Kidney (tissue), 14 donors: Measurements from ENCODE around the gene RNF31. TPM values are rescaled to one million over a fixed set of nuclear protein-coding genes. Genes with fewer than 3 reads are reported as not detected.

ENCODE experiments used
- DNase-seq, 5 donors: peaks; one replicate each; pipeline ENCODE4 v3.0.0-alpha.2; 2013 to 2020
- FAIRE-seq: peaks from 2 replicates; lab custom pipeline; 2012; peaks lifted over from hg19 to GRCh38; lab: Jason Lieb, UNC
- H3K27ac ChIP-seq, 2 donors: one replicate each; pipeline ENCODE4 v1.7.0; 2013; ENCODE audit warnings: low read depth in 2 of 2, low read length in 2 of 2, inconsistent platforms in 1 of 2
- H3K27me3 ChIP-seq: one replicate; pipeline ENCODE4 v1.7.1; 2013; ENCODE audit warnings: low read length, inconsistent platforms; ENCODE audit not compliant: control insufficient read depth, insufficient read depth
- H3K36me3 ChIP-seq, 3 donors: one replicate each; pipeline versions ENCODE4 v1.7.0 to v1.7.1; 2013; ENCODE audit warnings: low read length in 3 of 3, control low read depth in 1 of 3, inconsistent platforms in 1 of 3; ENCODE audit not compliant: insufficient read depth in 3 of 3, control insufficient read depth in 2 of 3
- H3K4me1 ChIP-seq, 3 donors: one replicate each; pipeline versions ENCODE4 v1.7.0 to v1.7.1; 2013; ENCODE audit warnings: low read length in 3 of 3, inconsistent platforms in 1 of 3, low read depth in 1 of 3; ENCODE audit not compliant: control insufficient read depth in 2 of 3, insufficient read depth in 2 of 3
- H3K4me3 ChIP-seq, 3 donors: one replicate each; pipeline versions ENCODE4 v1.7.0 to v1.8.1; 2013; ENCODE audit warnings: low read length in 3 of 3, control low read depth in 1 of 3, inconsistent platforms in 1 of 3
- H3K9ac ChIP-seq, 3 donors: one replicate each; pipeline versions ENCODE4 v1.7.0 to v1.7.1; 2013; ENCODE audit warnings: low read length in 3 of 3, control low read depth in 1 of 3, inconsistent platforms in 1 of 3
- H3K9me3 ChIP-seq, 3 donors: one replicate each; pipeline versions ENCODE4 v1.7.0 to v1.7.1; 2013; ENCODE audit warnings: low read length in 3 of 3, control low read depth in 1 of 3, inconsistent platforms in 1 of 3; ENCODE audit not compliant: control insufficient read depth in 2 of 3, insufficient read depth in 1 of 3
- CTCF ChIP-seq: IDR thresholded peaks from 3 replicates; pipeline ENCODE4 v1.5.1; 2012; ENCODE audit warnings: mild to moderate bottlenecking, moderate library complexity, borderline replicate concordance; ENCODE audit not compliant: insufficient read depth; ENCODE audit errors: extremely low read depth
- intact Hi-C: fragments of 100-400 bp; cut with DNase I; formaldehyde crosslinking; loops from one replicate; pipeline ENCODE4 v1.11.1; 2022
- polyA plus RNA-seq: library from polyadenylated mRNA; stranded (reverse); fragments of 350-450 nt; fragmentation: Illumina TruSeq; extraction: RNeasy Lipid Tissue Mini Kit (QIAGEN cat#74804); gene quantifications from one replicate; pipeline ENCODE4 v1.2.3, GENCODE V29; 2014; ENCODE audit warnings: low read depth, low replicate concordance; ENCODE audit not compliant: insufficient read depth
- total RNA-seq: library from RNA; stranded (reverse); fragmentation: NEBNext Ultra II Directional; extraction: Animal tissue kit (Norgen Biotek cat#: 25700); gene quantifications from one replicate; pipeline ENCODE4 v1.2.1, GENCODE V29; 2021
- donor health status: control.
- donor health status: control.
- donor health status: control.
- donor health status: control.
- donor health status: control.
- donor health status: DM: yes; HTN: yes; CAD: no.
- donor health status: Normal renal cell carcinoma (clear cell type).

Gene RNF31
- total and polyA plus RNA-seq, 2 donors from 2014 or later = 64.0 to 69.0 TPM

DNA sequence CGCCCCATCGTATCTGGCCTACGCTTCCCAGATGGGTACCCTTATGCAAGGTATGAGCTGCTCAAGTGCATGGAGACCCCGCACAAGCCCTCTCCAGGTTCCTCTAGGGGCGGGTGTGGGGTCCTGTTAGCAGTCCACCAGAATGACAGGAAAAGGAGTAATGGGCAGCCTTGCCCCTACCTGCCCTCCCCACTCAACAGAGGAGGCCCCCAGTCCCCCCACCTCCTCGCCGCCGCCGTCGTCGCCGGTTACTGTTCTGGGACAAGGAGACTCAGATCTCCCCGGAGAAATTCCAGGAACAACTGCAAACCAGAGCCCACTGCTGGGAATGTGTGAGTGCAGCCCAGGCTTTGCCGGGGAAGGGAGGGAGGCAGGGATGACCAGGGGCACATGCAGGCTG, 30.6 kb downstream of the RNF31 start:
- H3K9ac ChIP-seq = no peak overlapping the region
- peaks cover 0 to 14% (median 10%) of the 10 kb centered on the region in 3 donors for H3K36me3 ChIP-seq
- FAIRE-seq (no peak), DNase-seq (no peak)
- peaks cover 0 to 18% (median 15%) of the 10 kb centered on the region in 3 donors for H3K4me1 ChIP-seq
- no peaks in the 10 kb centered on the region for H3K9me3 ChIP-seq
- intact Hi-C loops = no loop called here
- H3K4me3 ChIP-seq = no peak overlapping the region
- no peak overlapping the region for H3K27ac ChIP-seq
- no peak for TF ChIP-seq CTCF
- H3K27me3 ChIP-seq = no peaks in the 10 kb centered on the region

- peaks cover 0 to 21% (median 12%) of the 10 kb centered on the region in 3 donors for H3K36me3 ChIP-seq
- TF ChIP-seq CTCF = no peak
- no peak overlapping the region for H3K9ac ChIP-seq
- FAIRE-seq (no peak), DNase-seq (peak in 1 of 5 donors; percentile 47)
- H3K9me3 ChIP-seq = no peaks in the 10 kb centered on the region
- intact Hi-C loops = no loop called here
- H3K27me3 ChIP-seq = no peaks in the 10 kb centered on the region
- H3K27ac ChIP-seq = peak overlapping the region in 1 of 2 donors; percentile 17
- peaks cover 0 to 18% (median 15%) of the 10 kb centered on the region in 3 donors for H3K4me1 ChIP-seq
- H3K4me3 ChIP-seq = no peak overlapping the region
Observed at GRCh38 chr14:24178399-24179178, 31.3 kb downstream of the RNF31 start.

DNA sequence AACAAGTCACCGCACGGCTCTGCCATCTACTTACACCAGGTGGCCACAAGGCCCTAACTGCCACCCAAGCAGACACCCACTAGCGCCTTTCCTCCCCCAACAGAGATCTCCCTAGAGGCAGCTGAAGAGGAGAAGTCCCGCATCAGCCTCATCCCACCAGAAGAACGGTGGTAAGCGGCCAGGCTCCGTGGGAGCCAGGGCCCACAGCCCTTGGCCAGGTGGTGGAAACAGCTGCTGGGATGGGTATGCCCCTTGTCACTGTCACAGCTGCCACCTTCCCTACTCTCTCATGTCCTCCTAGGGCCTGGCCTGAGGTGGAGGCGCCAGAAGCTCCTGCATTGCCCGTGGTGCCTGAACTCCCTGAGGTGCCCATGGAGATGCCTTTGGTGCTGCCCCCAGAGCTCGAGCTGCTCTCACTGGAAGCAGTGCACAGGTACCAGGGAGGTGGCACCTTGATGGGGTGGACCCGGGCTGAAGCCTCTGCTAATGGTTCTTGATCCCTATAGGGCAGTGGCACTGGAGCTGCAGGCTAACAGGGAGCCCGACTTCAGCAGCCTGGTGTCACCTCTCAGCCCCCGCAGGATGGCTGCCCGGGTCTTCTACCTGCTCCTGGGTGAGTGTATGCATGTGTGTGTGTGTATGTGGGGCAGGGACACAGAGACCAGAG, 32.1 kb downstream of the RNF31 start:
- H3K9ac ChIP-seq = peak overlapping the region in 1 of 3 donors; percentile 67
- intact Hi-C loops = no loop called here
- no peak for TF ChIP-seq CTCF
- peak overlapping the region; percentile 71 to 85 for H3K27ac ChIP-seq
- H3K36me3 ChIP-seq = peaks cover 0 to 27% (median 18%) of the 10 kb centered on the region in 3 donors
- no peaks in the 10 kb centered on the region for H3K9me3 ChIP-seq
- FAIRE-seq = no peak
- peaks cover 0 to 18% (median 15%) of the 10 kb centered on the region in 3 donors for H3K4me1 ChIP-seq
- H3K4me3 ChIP-seq = no peak overlapping the region
- no peaks in the 10 kb centered on the region for H3K27me3 ChIP-seq
- DNase-seq = no peak
